ENCODE measurements around the gene BCL2. TPM values are rescaled to one million over a fixed set of nuclear protein-coding genes. Genes with fewer than 3 reads are reported as not detected.

The BCL2 gene
- total and polyA plus RNA-seq, 4 experiments from 2014 or later: 28.5 to 50.4 (median 41.8) TPM

- intact Hi-C loops (cut with micrococcal nuclease): no loop called here
- Mint-ChIP-seq H3K4me1 (no peaks in the 10 kb centered on the region), H3K36me3 (peaks cover 26 to 30% of the 10 kb centered on the region in 2 donors), H3K4me3 (no peak overlapping the region), H3K27me3 (no peaks in the 10 kb centered on the region), H3K27ac (peak overlapping the region in 1 of 7 donors; percentile 35), H3K9me3 (no peaks in the 10 kb centered on the region)
- H3K9me3 ChIP-seq (ENCODE audit: control insufficient read depth in 1 of 2, low read length in 2 of 2): no peaks in the 10 kb centered on the region
- H3K4me1 ChIP-seq (ENCODE audit: insufficient read depth, low read length): no peaks in the 10 kb centered on the region
- DNase-seq: no peak
- no peak overlapping the region for H3K27ac ChIP-seq (ENCODE audit: low read depth, low read length)
- ChIA-PET POLR2A (ENCODE audit: partially characterized antibody) (no interaction called here), CTCF (ENCODE audit: partially characterized antibody) (interaction anchor here (0.8 to 1.9 kb wide), 6 partner anchors 10 to 313 kb away, joined by 3 to 9 read pairs (median 6); no protein-coding TSS in a partner anchor)
- peaks cover 22% of the 10 kb centered on the region for H3K36me3 ChIP-seq (ENCODE audit: insufficient read depth, low read length)
- no peaks in the 10 kb centered on the region for H3K27me3 ChIP-seq (ENCODE audit: insufficient read depth, low read length)
- H3K4me3 ChIP-seq (ENCODE audit: low read length in 2 of 2): no peak overlapping the region
Measured at GRCh38 chr18:63329431-63330145, 10.0 kb upstream of the BCL2 start.

DNA sequence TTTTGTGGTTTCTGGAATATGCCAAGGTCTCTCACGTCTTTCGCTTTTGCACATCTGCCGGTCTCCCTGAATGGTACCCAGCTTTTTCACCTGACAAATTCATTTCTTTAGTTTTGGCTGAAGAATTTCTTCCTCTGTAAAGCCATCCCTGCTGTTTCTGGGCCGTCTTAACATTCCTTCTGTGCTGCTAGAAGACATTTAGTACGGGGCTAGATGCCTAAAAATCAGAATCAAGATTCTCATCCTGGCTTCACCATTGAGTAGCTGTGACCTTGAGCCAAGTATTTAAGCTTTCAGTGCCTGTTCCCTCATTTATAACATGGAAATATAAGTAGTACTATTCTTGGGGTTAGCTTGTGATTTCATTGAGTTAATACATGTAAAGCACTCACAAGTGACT is 6.4 kb upstream of the BCL2 start:
- Mint-ChIP-seq H3K36me3 (peaks cover 4 to 5% of the 10 kb centered on the region in 2 donors), H3K9me3 (no peaks in the 10 kb centered on the region), H3K27me3 (no peaks in the 10 kb centered on the region), H3K4me1 (peaks cover 10 to 19% (median 15%) of the 10 kb centered on the region in 4 donors), H3K27ac (peak overlapping the region in 1 of 7 donors; percentile 9), H3K4me3 (no peak overlapping the region)
- H3K9me3 ChIP-seq (ENCODE audit: control insufficient read depth in 1 of 2, low read length in 2 of 2): no peaks in the 10 kb centered on the region
- H3K4me1 ChIP-seq (ENCODE audit: insufficient read depth, low read length): peaks cover 15% of the 10 kb centered on the region
- ChIA-PET CTCF (ENCODE audit: partially characterized antibody) (interaction anchor here (1.0 to 8.9 kb wide), 9 partner anchors 12 to 309 kb away, joined by 3 to 175 read pairs (median 3); no protein-coding TSS in a partner anchor), POLR2A (ENCODE audit: partially characterized antibody) (interaction anchor here (1.0 to 1.2 kb wide), 2 partner anchors 8 to 58 kb away, joined by 3 to 4 read pairs; no protein-coding TSS in a partner anchor)
- H3K27me3 ChIP-seq (ENCODE audit: insufficient read depth, low read length): no peaks in the 10 kb centered on the region
- no peaks in the 10 kb centered on the region for H3K36me3 ChIP-seq (ENCODE audit: insufficient read depth, low read length)
- H3K4me3 ChIP-seq (ENCODE audit: low read length in 2 of 2): no peak overlapping the region
- no peak for DNase-seq
- intact Hi-C loops (cut with micrococcal nuclease): no loop called here
- no peak overlapping the region for H3K27ac ChIP-seq (ENCODE audit: low read depth, low read length)

DNA sequence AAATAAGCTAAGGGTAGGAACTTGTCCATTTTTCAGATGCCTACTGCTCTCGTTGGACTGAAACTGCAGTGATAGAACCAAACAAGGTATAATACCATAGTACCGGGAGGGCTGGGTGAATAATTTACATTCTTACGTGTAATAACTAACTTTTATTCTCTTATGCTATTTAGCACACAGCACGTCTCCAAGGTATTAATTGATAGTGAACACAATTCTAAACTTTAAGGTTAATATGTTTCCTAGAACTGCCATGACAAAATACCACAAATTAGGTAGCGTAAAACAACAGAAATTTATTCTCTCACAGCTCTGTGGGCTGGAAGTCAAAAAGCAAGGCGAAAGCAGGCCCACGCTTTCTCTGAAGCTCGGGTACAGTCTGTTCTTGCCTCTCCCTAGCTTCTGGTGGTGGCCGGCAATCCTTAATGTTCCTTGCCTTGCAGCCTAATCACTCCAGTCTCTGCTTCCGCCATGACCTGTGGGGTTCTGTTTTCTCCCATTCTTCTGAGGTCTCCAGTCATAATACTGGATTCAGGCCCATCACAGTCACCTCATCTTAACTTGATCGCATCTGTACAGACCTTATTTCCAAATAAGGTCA is 5.6 kb upstream of the BCL2 start:
- no peaks in the 10 kb centered on the region for H3K27me3 Mint-ChIP-seq
- POLR2A ChIA-PET (ENCODE audit: partially characterized antibody): no interaction called here
- intact Hi-C loops (cut with micrococcal nuclease): no loop called here

DNA sequence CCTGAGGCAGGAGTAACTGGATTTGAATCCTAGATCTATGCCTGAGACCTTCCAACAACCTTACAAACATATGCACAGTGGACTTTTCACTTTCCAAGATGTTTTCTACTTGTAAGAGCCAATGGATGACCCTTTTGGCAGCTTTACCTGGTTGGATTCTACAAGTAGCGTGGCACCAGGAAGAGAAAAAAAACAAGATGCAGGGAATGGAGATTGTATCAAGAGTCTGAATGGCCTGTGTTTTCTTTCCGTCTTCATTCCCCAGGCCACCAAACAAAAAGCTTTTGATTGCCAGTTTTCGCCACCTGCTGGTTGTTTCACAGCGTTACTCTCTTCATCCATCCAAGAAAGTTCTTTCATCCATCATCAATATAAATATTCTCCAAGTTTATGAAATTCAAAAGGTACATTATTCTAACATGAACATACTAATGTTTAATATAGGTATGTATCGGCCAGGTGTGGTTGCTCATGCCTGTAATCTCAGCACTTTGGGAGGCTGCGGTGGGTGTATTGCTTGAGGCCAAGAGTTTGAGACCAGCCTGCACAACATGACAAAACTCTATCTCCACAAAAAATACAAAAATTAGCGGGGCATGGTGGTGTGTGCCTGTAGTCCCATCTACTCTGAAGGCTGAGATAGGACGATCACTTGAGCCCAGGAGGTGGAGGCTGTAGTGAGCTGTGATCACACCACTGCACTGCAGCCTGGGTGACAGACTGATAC is 3.5 kb upstream of the BCL2 start:
- Mint-ChIP-seq H3K27ac (peak overlapping the region in 5 of 7 donors; percentile 23 to 94 (median 77)), H3K4me1 (peaks cover 10 to 38% (median 18%) of the 10 kb centered on the region in 4 donors), H3K4me3 (peak overlapping the region in 4 of 8 donors; percentile 9 to 67 (median 36)), H3K9me3 (no peaks in the 10 kb centered on the region), H3K27me3 (no peaks in the 10 kb centered on the region), H3K36me3 (peaks cover 1 to 16% of the 10 kb centered on the region in 2 donors)
- H3K9me3 ChIP-seq (ENCODE audit: control insufficient read depth in 1 of 2, low read length in 2 of 2): no peaks in the 10 kb centered on the region
- H3K4me3 ChIP-seq (ENCODE audit: low read length in 2 of 2): no peak overlapping the region
- CTCF ChIA-PET (ENCODE audit: partially characterized antibody): interaction anchor here (0.7 to 8.9 kb wide), 36 partner anchors 9 to 341 kb away, joined by 3 to 175 read pairs (median 5); no protein-coding TSS in a partner anchor
- peak; percentile 63 to 69 (median 66) for DNase-seq
- peaks cover 19% of the 10 kb centered on the region for H3K4me1 ChIP-seq (ENCODE audit: insufficient read depth, low read length)
- no peaks in the 10 kb centered on the region for H3K36me3 ChIP-seq (ENCODE audit: insufficient read depth, low read length)
- no peak overlapping the region for H3K27ac ChIP-seq (ENCODE audit: low read depth, low read length)
- intact Hi-C loops (cut with micrococcal nuclease): loop anchor here (1.0 kb wide), 2 partner anchors 116 to 192 kb away; no protein-coding TSS in a partner anchor
- POLR2A ChIA-PET (ENCODE audit: partially characterized antibody): interaction anchor here (0.9 to 2.4 kb wide), 12 partner anchors 99 to 1136 kb away, joined by 3 to 12 read pairs (median 4); partner anchors contain the start of genes PIGN, RELCH and VPS4B
- no peaks in the 10 kb centered on the region for H3K27me3 ChIP-seq (ENCODE audit: insufficient read depth, low read length)

More for the DNA sequence above, 5.6 kb upstream of the BCL2 start:
- Mint-ChIP-seq H3K4me3 (no peak overlapping the region), H3K36me3 (peaks cover 1 to 4% of the 10 kb centered on the region in 2 donors), H3K27ac (no peak overlapping the region), H3K9me3 (no peaks in the 10 kb centered on the region), H3K4me1 (peaks cover 10 to 24% (median 18%) of the 10 kb centered on the region in 4 donors)
- DNase-seq: no peak
- H3K4me1 ChIP-seq (ENCODE audit: insufficient read depth, low read length): peaks cover 19% of the 10 kb centered on the region
- H3K36me3 ChIP-seq (ENCODE audit: insufficient read depth, low read length): no peaks in the 10 kb centered on the region
- H3K27me3 ChIP-seq (ENCODE audit: insufficient read depth, low read length): no peaks in the 10 kb centered on the region
- no peak overlapping the region for H3K4me3 ChIP-seq (ENCODE audit: low read length in 2 of 2)
- CTCF ChIA-PET (ENCODE audit: partially characterized antibody): interaction anchor here (1.0 to 8.9 kb wide), 11 partner anchors 9 to 308 kb away, joined by 3 to 175 read pairs (median 7); no protein-coding TSS in a partner anchor
- no peak overlapping the region for H3K27ac ChIP-seq (ENCODE audit: low read depth, low read length)
- no peaks in the 10 kb centered on the region for H3K9me3 ChIP-seq (ENCODE audit: control insufficient read depth in 1 of 2, low read length in 2 of 2)

- H3K27ac ChIP-seq (ENCODE audit: low read depth, low read length): no peak overlapping the region
- intact Hi-C loops (cut with micrococcal nuclease): no loop called here
- DNase-seq: no peak
- Mint-ChIP-seq H3K4me1 (peaks cover 10 to 47% (median 18%) of the 10 kb centered on the region in 4 donors), H3K27me3 (no peaks in the 10 kb centered on the region), H3K36me3 (peaks cover 9 to 23% of the 10 kb centered on the region in 2 donors), H3K4me3 (peak overlapping the region in 5 of 8 donors; percentile 26 to 86 (median 46)), H3K9me3 (no peaks in the 10 kb centered on the region), H3K27ac (peak overlapping the region in 6 of 7 donors; percentile 17 to 94 (median 78))
- H3K9me3 ChIP-seq (ENCODE audit: control insufficient read depth in 1 of 2, low read length in 2 of 2): no peaks in the 10 kb centered on the region
- H3K36me3 ChIP-seq (ENCODE audit: insufficient read depth, low read length): no peaks in the 10 kb centered on the region
- POLR2A ChIA-PET (ENCODE audit: partially characterized antibody): interaction anchor here (0.9 to 2.4 kb wide), 11 partner anchors 100 to 1135 kb away, joined by 3 to 12 read pairs (median 4); partner anchors contain the start of genes PIGN, RELCH and VPS4B
- CTCF ChIA-PET (ENCODE audit: partially characterized antibody): interaction anchor here (0.7 to 8.9 kb wide), 24 partner anchors 8 to 309 kb away, joined by 3 to 175 read pairs (median 5); no protein-coding TSS in a partner anchor
- H3K4me1 ChIP-seq (ENCODE audit: insufficient read depth, low read length): peaks cover 19% of the 10 kb centered on the region
- no peak overlapping the region for H3K4me3 ChIP-seq (ENCODE audit: low read length in 2 of 2)
- H3K27me3 ChIP-seq (ENCODE audit: insufficient read depth, low read length): no peaks in the 10 kb centered on the region
Measured at GRCh38 chr18:63322206-63322605, 2.6 kb upstream of the BCL2 start.

- H3K4me3 Mint-ChIP-seq: peak overlapping the region; percentile 86 to 91 (median 89)
- Histone ChIP-seq H3K27ac (ENCODE audit: low read depth, low read length) (peak overlapping the region; percentile 58), H3K9me3 (ENCODE audit: control insufficient read depth in 1 of 2, low read length in 2 of 2) (no peaks in the 10 kb centered on the region), H3K27me3 (ENCODE audit: insufficient read depth, low read length) (no peaks in the 10 kb centered on the region), H3K36me3 (ENCODE audit: insufficient read depth, low read length) (no peaks in the 10 kb centered on the region), H3K4me1 (ENCODE audit: insufficient read depth, low read length) (peaks cover 20% of the 10 kb centered on the region), H3K4me3 (ENCODE audit: low read length in 2 of 2) (peak overlapping the region in 1 of 2 donors; percentile 48)
- ChIA-PET POLR2A (ENCODE audit: partially characterized antibody) (interaction anchor here (0.6 to 2.2 kb wide), 8 partner anchors 23 to 1134 kb away, joined by 3 to 12 read pairs (median 4); partner anchors contain the start of genes PIGN, RELCH and VPS4B), CTCF (ENCODE audit: partially characterized antibody) (interaction anchor here (1.0 to 8.9 kb wide), 14 partner anchors 13 to 306 kb away, joined by 3 to 175 read pairs (median 4); no protein-coding TSS in a partner anchor)
- H3K36me3 Mint-ChIP-seq: peaks cover 14 to 26% of the 10 kb centered on the region in 2 donors
- no peaks in the 10 kb centered on the region for H3K27me3 Mint-ChIP-seq
- peak overlapping the region in 6 of 7 donors; percentile 91 to 97 (median 94) for H3K27ac Mint-ChIP-seq
- peaks cover 12 to 53% (median 22%) of the 10 kb centered on the region in 4 donors for H3K4me1 Mint-ChIP-seq
- intact Hi-C loops (cut with micrococcal nuclease): loop anchor here (2.0 kb wide), 1 partner anchor 606 kb away; the partner anchor contains the start of gene PHLPP1
- no peak for DNase-seq
- H3K9me3 Mint-ChIP-seq: no peaks in the 10 kb centered on the region
Measured at GRCh38 chr18:63321291-63321690, 1.7 kb upstream of the BCL2 start.

Data from CD4-positive, alpha-beta memory T cell (primary cell).